ACC112 (cell line): ENCODE measurements around the gene MOB3B.

Source experiments
- H2AFZ ChIP-seq: fragments of 200-600 bp; sonication (generic); one replicate; pipeline ENCODE4 v1.6.0; 2017; ENCODE audit warnings: antibody characterized with exemption, low read length; ENCODE audit not compliant: unreplicated experiment
- H3K27ac ChIP-seq: fragments of 200-600 bp; sonication (generic); 2 replicates; pipeline ENCODE4 v1.5.1; 2014; ENCODE audit warnings: low read depth, mild to moderate bottlenecking, antibody characterized with exemption, low read length, moderate library complexity
- H3K27me3 ChIP-seq: fragments of 200-600 bp; sonication (generic); 2 replicates; pipeline ENCODE4 v1.6.1; 2014; ENCODE audit warnings: mild to moderate bottlenecking, antibody characterized with exemption, low read length, moderate library complexity, mixed read lengths; ENCODE audit not compliant: insufficient read depth
- H3K36me3 ChIP-seq: fragments of 200-600 bp; sonication (generic); 2 replicates; pipeline ENCODE4 v1.6.1; 2016; ENCODE audit warnings: mild to moderate bottlenecking, antibody characterized with exemption, low read length, moderate library complexity, mixed read lengths; ENCODE audit not compliant: insufficient read depth
- H3K4me1 ChIP-seq: fragments of 200-600 bp; sonication (generic); one replicate; pipeline ENCODE4 v1.6.1; 2016; ENCODE audit warnings: low read length, mixed read lengths; ENCODE audit not compliant: insufficient read depth, unreplicated experiment, control insufficient read depth
- H3K4me3 ChIP-seq: fragments of 200-600 bp; sonication (generic); 2 replicates; pipeline ENCODE4 v1.5.1; 2014; ENCODE audit warnings: mild to moderate bottlenecking, low read depth, low read length
- H3K79me2 ChIP-seq: fragments of 200-600 bp; sonication (generic); one replicate; pipeline ENCODE4 v1.6.0; 2016; ENCODE audit warnings: low read length; ENCODE audit not compliant: control insufficient read depth, unreplicated experiment, insufficient read depth

The MOB3B gene

DNA sequence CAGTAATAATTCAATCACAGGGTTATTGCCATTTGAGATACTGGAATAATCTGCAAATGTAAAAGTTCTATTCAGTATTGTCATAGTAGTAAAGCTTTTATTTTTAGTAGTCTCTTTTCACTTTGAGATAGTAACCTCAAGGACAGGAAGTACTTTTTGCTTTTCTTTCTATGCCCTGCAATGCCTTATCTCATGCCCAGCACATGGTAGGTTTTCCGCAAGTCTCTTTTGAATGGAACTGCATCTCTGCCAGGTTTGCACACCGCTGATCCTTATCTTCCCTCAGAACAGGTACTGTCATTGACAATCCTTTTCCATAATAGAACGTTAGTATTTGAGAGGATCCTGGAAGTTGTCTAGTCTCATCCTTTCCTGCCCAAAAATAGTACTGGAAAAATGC is 97.3 kb downstream of the MOB3B start:
- H2AFZ ChIP-seq: no peak overlapping the region
- H3K27me3 ChIP-seq: no peaks in the 10 kb centered on the region; the same call in 1 of the 2 replicates
- H3K36me3 ChIP-seq: no peaks in the 10 kb centered on the region
- H3K79me2 ChIP-seq: no peaks in the 10 kb centered on the region
- peaks cover 3% of the 10 kb centered on the region for H3K4me1 ChIP-seq
- H3K4me3 ChIP-seq: no peak overlapping the region
- no peak overlapping the region for H3K27ac ChIP-seq

DNA sequence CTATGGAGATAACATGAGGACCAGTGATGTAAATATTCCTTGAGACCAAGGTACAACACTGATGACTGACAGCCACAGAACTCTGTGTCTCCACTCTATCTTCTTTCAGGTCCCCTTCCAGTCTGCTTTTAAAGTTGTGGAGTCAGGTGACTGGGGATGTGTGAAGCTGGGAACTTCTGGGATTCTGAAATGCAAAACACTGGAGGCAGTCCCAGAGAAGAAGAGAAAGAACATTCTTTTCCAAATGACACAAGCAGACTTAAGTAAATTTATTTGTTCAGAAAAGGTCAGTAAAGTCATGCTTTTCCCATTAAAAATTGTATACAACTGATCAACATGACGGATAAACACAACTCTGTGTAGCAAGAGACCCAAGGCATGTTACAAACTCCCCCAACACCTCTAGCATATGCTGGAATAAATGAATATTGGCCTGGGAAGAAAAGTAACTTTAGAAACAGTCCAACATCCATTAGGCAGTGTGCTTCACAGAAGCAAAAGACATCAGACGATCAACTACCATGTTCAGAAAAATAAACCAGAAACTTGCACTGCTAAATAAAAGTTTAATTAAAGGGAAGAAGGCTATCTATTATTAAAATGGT is 98.0 kb downstream of the MOB3B start:
- Histone ChIP-seq H3K27me3 (no peaks in the 10 kb centered on the region; the same call in 1 of the 2 replicates), H3K27ac (no peak overlapping the region), H3K4me3 (no peak overlapping the region), H3K4me1 (peaks cover 9% of the 10 kb centered on the region), H3K79me2 (no peaks in the 10 kb centered on the region), H3K36me3 (no peaks in the 10 kb centered on the region), H2AFZ (no peak overlapping the region)

DNA sequence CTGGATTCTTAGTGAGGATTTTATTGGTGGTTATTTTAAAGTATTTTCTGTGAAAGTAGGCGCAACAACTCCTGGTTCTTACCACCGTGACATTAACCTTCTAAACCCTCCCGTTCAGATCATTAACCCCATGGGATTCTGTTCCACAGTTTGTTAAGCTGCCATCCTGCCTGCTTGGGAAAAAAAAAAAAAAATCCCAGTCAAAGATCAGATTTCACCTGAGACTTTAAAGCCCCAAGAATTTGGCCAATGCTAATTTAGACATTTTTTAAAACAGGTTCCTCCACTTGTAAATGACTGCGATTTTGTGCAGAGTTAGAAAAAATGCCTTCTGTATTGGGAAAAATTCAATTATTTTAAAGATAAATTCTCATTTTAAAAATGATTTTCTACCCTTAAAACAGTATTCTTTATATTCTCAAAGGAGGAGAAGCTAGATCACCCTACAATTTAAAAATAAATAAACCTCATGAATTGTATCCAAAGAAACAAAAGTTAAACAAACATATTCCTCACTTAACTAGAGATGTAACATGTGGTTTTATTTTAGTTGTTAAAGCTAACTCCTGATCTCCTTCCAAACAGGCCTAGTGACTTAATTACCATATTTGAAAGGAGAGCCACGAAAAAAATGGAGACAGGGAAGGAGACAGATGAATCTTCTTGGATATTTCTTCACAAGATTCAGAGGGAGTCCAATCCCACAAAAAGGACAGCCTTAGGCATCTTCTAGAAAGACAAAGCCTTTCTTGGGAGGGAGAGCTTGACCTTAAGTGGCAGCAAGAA is 98.7 kb downstream of the MOB3B start:
- Histone ChIP-seq H2AFZ (no peak overlapping the region), H3K4me1 (peaks cover 13% of the 10 kb centered on the region), H3K4me3 (no peak overlapping the region), H3K36me3 (no peaks in the 10 kb centered on the region), H3K27ac (no peak overlapping the region), H3K79me2 (no peaks in the 10 kb centered on the region), H3K27me3 (no peaks in the 10 kb centered on the region; the same call in 1 of the 2 replicates)

DNA sequence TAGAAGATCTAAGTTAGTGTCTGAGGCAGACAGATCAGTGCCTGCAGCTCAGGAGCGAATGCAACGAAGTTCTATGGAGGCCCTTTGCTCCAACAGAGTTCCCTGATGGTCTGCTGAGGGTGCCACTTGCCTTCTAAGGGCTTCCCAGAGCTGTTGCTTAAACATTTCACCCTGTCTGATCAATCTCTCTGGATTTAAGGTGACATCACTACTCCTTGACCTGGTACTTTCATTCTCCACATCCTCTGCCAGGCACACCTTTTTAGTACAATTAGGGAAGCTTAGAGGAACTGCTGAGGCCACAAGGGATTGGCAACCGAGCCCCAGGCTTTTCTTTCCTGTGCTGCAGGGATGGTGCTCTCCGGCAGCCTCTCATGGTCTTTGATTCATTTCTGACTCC is 99.7 kb downstream of the MOB3B start:
- no peak overlapping the region for H2AFZ ChIP-seq
- H3K4me3 ChIP-seq: no peak overlapping the region
- peaks cover 13% of the 10 kb centered on the region for H3K4me1 ChIP-seq
- no peaks in the 10 kb centered on the region; the same call in 1 of the 2 replicates for H3K27me3 ChIP-seq
- no peaks in the 10 kb centered on the region for H3K36me3 ChIP-seq
- H3K27ac ChIP-seq: no peak overlapping the region
- H3K79me2 ChIP-seq: no peaks in the 10 kb centered on the region

DNA sequence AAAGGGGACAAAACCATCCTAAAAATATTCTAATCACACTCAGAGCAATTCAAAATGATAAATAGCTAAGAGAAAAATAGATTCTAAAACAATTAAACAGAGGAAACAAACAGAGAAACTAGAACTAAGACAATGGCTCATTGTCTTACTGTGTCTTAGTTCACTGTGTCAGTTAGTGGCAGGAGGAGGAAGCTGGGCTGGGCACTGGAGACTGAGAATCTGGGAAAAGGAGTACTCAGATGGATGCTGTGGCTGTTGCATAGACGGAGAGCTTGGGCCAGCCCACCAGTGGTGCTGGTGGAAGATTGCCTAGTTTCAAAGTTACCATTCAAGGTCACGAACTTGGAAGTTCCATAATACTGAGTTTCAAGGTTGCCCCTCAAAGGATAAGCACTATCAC is 100.2 kb downstream of the MOB3B start:
- Histone ChIP-seq H3K4me1 (peaks cover 15% of the 10 kb centered on the region), H3K27me3 (no peaks in the 10 kb centered on the region; the same call in 1 of the 2 replicates), H3K4me3 (no peak overlapping the region), H2AFZ (no peak overlapping the region), H3K36me3 (no peaks in the 10 kb centered on the region), H3K79me2 (no peaks in the 10 kb centered on the region), H3K27ac (no peak overlapping the region)

DNA sequence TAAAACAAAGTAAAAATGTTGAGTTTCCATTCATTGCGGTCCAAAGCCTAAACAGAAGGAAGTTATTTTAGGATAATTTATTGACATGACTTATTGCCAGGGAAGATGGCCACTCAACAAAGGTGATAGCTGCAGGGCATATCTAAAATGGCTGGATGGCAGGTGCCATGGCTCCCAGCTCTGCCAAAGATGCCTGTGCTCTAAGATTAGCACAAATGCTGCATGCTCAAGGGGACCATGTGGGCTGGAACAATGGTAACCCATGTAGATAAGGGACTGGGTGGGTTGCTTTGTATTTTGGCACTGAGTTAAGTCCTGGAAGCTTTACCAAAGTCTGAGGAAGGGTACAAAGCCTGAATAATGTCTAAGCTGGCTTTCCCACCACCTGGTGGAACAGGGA is 101.1 kb downstream of the MOB3B start:
- H2AFZ ChIP-seq: no peak overlapping the region
- H3K27ac ChIP-seq: no peak overlapping the region
- no peaks in the 10 kb centered on the region for H3K36me3 ChIP-seq
- peaks cover 21% of the 10 kb centered on the region for H3K4me1 ChIP-seq
- H3K4me3 ChIP-seq: no peak overlapping the region
- no peaks in the 10 kb centered on the region for H3K79me2 ChIP-seq
- H3K27me3 ChIP-seq: no peaks in the 10 kb centered on the region; the same call in 1 of the 2 replicates

DNA sequence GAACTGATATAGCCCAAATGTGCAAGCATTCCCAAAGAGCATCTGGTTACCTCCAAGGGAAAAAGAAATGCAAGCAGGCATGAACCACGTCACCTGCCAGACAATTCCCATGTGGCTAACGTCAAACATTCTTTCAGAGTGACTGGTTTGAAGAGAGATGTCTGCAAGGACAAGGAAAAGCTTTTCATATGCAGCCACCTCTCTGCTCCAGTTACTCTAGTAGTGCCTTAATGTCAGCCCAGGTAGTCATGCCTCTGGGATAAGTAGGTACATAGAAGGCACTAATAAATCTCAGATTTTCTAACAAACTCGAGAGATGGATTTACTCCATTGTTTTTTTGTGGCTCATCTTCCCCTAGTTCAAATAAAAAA is 102.4 kb downstream of the MOB3B start:
- Histone ChIP-seq H3K4me1 (peaks cover 21% of the 10 kb centered on the region), H3K79me2 (no peaks in the 10 kb centered on the region), H3K36me3 (no peaks in the 10 kb centered on the region), H3K27me3 (no peaks in the 10 kb centered on the region; the same call in 1 of the 2 replicates), H2AFZ (no peak overlapping the region), H3K4me3 (no peak overlapping the region), H3K27ac (no peak overlapping the region)

DNA sequence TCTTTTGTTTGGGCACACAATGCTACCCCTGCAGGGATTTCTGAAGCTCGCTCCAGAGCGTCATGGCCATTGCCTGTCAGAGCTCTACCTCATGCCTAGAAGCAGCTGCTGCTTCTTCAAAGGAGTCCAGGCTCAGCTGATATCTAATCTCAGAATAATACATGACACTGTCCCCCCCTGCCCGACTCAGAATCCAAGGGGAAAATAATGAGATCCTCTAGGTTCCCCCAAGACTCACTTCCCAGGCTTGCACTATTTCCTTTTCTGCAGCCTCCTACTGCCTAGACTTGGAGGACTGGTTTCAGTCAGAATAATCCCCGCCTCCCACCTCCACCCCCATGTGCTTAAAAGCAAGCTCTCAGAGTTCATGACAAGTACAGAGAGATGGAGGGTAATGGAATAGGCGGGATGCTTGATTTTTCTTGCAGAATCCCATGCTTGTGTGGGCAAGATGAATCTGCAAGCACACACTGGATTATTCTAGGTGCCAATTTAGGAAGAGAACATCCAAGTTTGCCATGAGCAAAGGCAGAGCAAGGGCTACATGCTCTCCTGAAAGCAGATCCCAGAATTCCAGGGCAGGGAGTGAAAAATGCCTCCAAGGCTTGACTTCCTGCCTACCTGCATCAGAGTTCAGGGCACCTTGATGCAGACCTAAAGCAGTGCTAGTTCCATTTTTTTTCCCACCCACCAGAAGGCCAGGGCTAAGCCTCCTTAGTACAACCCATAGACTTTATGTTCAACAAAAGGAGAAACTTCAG is 102.9 kb downstream of the MOB3B start:
- H3K27ac ChIP-seq: no peak overlapping the region
- H3K79me2 ChIP-seq: no peaks in the 10 kb centered on the region
- H3K4me1 ChIP-seq: peaks cover 21% of the 10 kb centered on the region
- H2AFZ ChIP-seq: no peak overlapping the region
- no peaks in the 10 kb centered on the region for H3K36me3 ChIP-seq
- H3K27me3 ChIP-seq: no peaks in the 10 kb centered on the region; the same call in 1 of the 2 replicates
- no peak overlapping the region for H3K4me3 ChIP-seq

DNA sequence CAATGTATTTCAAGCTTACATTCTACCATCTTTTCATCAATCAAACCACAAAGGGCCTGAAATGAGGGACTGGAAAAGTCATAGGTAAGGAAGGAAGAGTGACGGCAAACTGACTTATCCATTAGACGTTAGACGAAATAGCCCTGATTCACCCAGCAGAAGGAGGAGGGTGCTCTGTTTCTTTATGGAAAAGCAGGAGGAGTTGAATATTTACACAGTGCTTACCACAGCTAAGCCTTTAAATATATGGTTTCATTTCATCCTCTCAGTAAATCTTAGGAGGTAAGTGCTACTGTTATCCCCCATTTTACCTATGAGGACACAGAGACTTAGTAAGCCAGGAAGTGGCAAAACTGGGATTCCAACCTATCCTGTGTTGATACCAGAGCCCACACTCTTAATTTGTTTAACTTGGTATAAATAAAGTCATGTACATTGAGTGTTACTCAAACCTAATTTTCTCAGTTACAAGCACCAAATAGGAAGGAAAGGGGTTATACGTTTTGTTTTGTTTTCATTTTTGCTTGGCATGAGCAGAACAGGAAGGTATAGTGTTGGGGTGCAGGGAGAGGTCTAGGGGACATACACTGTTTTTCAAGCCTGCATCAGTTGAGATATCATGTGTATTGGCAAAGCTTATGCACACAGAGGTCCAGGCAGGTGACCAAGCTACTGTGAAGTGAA is 103.6 kb downstream of the MOB3B start:
- no peaks in the 10 kb centered on the region for H3K36me3 ChIP-seq

DNA sequence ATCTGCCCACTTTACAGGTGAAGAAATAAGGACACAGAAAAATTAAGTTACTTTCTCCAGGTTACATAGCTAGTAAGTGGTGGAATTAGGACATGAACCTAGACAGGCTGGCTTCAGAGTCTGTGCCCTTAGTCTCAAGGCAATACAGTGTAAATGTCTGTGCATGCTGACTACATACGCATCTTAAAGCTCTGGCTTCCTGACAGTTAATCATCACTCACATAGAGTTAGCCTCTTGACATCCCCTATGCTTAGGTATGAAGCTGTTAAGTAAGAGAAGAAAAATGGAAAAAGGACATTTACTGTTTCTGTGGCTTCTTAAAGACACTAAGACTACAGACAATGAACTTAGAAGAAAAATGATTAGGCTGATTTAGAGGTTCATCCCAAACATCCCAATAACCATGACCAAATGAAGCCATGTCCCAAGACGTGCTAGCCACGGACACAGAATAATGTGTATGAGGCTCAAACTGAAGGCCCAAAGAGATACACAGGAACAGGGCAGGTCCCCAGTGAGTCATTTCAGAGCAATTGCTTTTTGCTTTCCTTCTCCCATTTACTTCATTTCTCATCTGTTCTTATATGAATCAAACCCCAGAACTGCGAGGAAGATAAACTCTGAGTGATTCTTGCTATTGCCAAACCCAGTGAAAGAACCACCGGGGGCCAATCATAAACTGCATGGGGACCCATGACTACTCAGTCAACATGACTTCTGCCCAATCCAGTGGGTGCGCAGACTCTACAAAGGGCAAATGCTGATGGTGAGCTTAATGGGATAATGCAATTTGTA is 105.5 kb downstream of the MOB3B start:
- H3K27ac ChIP-seq: no peak overlapping the region
- no peak overlapping the region for H3K4me3 ChIP-seq

More for the DNA sequence above, 103.6 kb downstream of the MOB3B start:
- no peak overlapping the region for H2AFZ ChIP-seq
- no peaks in the 10 kb centered on the region for H3K79me2 ChIP-seq
- H3K4me3 ChIP-seq: no peak overlapping the region
- no peak overlapping the region for H3K27ac ChIP-seq
- peaks cover 21% of the 10 kb centered on the region for H3K4me1 ChIP-seq
- H3K27me3 ChIP-seq: no peaks in the 10 kb centered on the region

More for the DNA sequence above, 105.5 kb downstream of the MOB3B start:
- H2AFZ ChIP-seq: no peak overlapping the region
- peaks cover 21% of the 10 kb centered on the region for H3K4me1 ChIP-seq
- H3K79me2 ChIP-seq: no peaks in the 10 kb centered on the region
- H3K36me3 ChIP-seq: no peaks in the 10 kb centered on the region
- H3K27me3 ChIP-seq: no peaks in the 10 kb centered on the region
